Liver (tissue), 9 donors: ENCODE measurements around the gene STK39. TPM values are rescaled to one million over a fixed set of nuclear protein-coding genes. Genes with fewer than 3 reads are reported as not detected.

Experiments used
- DNase-seq: peaks from one replicate; pipeline ENCODE4 v3.0.0-alpha.2; 2017; ENCODE audit warnings: low spot score
- H3K27ac ChIP-seq, 2 donors: one replicate each; pipeline ENCODE4 v1.7.0; 2013; ENCODE audit warnings: inconsistent platforms in 2 of 2, low read length in 2 of 2, control low read depth in 1 of 2, low read depth in 1 of 2, mild to moderate bottlenecking in 1 of 2
- H3K27me3 ChIP-seq, 4 donors: one replicate each; pipeline versions ENCODE4 v1.6.1 to v1.7.0; 2013; ENCODE audit warnings: low read length in 3 of 4, inconsistent platforms in 1 of 4, mild to moderate bottlenecking in 1 of 4, moderate library complexity in 1 of 4; ENCODE audit not compliant: control insufficient read depth in 4 of 4, insufficient read depth in 4 of 4
- H3K36me3 ChIP-seq, 4 donors: one replicate each; pipeline versions ENCODE4 v1.6.1 to v1.7.0; 2013; ENCODE audit warnings: low read length in 3 of 4, mild to moderate bottlenecking in 3 of 4, low read depth in 1 of 4, moderate library complexity in 1 of 4; ENCODE audit not compliant: control insufficient read depth in 4 of 4, insufficient read depth in 3 of 4
- H3K4me1 ChIP-seq, 4 donors: one replicate each; pipeline versions ENCODE4 v1.6.1 to v1.7.0; 2013; ENCODE audit warnings: low read length in 3 of 4, mild to moderate bottlenecking in 3 of 4, moderate library complexity in 1 of 4; ENCODE audit not compliant: control insufficient read depth in 4 of 4, insufficient read depth in 4 of 4
- H3K4me3 ChIP-seq, 3 donors: one replicate each; pipeline versions ENCODE4 v1.6.1 to v1.7.0; 2013; ENCODE audit warnings: low read length in 3 of 3, control low read depth in 1 of 3, low read depth in 1 of 3, mild to moderate bottlenecking in 1 of 3
- H3K9ac ChIP-seq, 2 donors: one replicate each; pipeline ENCODE4 v1.7.0; 2013; ENCODE audit warnings: low read length in 2 of 2, mild to moderate bottlenecking in 2 of 2, moderate library complexity in 2 of 2, control low read depth in 1 of 2, low read depth in 1 of 2
- H3K9me3 ChIP-seq, 4 donors: one replicate each; pipeline versions ENCODE4 v1.6.1 to v1.7.0; 2013; ENCODE audit warnings: low read length in 3 of 4; ENCODE audit not compliant: control insufficient read depth in 4 of 4
- EGR1 ChIP-seq, 2 donors: IDR thresholded peaks; 2 replicates each; pipeline ENCODE4 v1.6.1; 2016 to 2018; ENCODE audit warnings: antibody characterized with exemption in 2 of 2, low read depth in 2 of 2
- FOXA1 ChIP-seq: IDR thresholded peaks from 2 replicates; pipeline ENCODE4 v1.6.1; 2016; ENCODE audit warnings: antibody characterized with exemption
- FOXA2 ChIP-seq: IDR thresholded peaks from 2 replicates; pipeline ENCODE4 v1.6.1; 2016; ENCODE audit warnings: antibody characterized with exemption
- GABPA ChIP-seq, 2 donors: IDR thresholded peaks in 1 of 2; conservative IDR thresholded peaks in 1 of 2; 2 replicates each; pipeline ENCODE4 v1.6.1; 2016; ENCODE audit warnings: antibody characterized with exemption in 2 of 2, mild to moderate bottlenecking in 1 of 2, moderate library complexity in 1 of 2
- HNF4A ChIP-seq, 2 donors: conservative IDR thresholded peaks; 2 replicates each; pipeline ENCODE4 v1.6.1; 2016; ENCODE audit warnings: antibody characterized with exemption in 2 of 2, mild to moderate bottlenecking in 2 of 2
- HNF4G ChIP-seq: IDR thresholded peaks from 2 replicates; pipeline ENCODE4 v1.6.1; 2016; ENCODE audit warnings: antibody characterized with exemption
- JUND ChIP-seq, 2 donors: IDR thresholded peaks; 2 replicates each; pipeline ENCODE4 v1.6.1; 2016; ENCODE audit warnings: antibody characterized with exemption in 2 of 2
- NR2F2 ChIP-seq: IDR thresholded peaks from 2 replicates; pipeline ENCODE4 v1.6.1; 2016; ENCODE audit warnings: antibody characterized with exemption
- RAD21 ChIP-seq, 2 donors: IDR thresholded peaks; 2 replicates each; pipeline ENCODE4 v1.6.1; 2016; ENCODE audit warnings: antibody characterized with exemption in 2 of 2, mild to moderate bottlenecking in 2 of 2
- RXRA ChIP-seq, 2 donors: IDR thresholded peaks; 2 replicates each; pipeline ENCODE4 v1.6.1; 2017 to 2018; ENCODE audit warnings: antibody characterized with exemption in 2 of 2, mild to moderate bottlenecking in 1 of 2
- SP1 ChIP-seq: IDR thresholded peaks from 2 replicates; pipeline ENCODE4 v1.6.1; 2018; ENCODE audit warnings: antibody characterized with exemption, mild to moderate bottlenecking
- TAF1 ChIP-seq: conservative IDR thresholded peaks from 2 replicates; pipeline ENCODE4 v1.6.1; 2016; ENCODE audit warnings: antibody characterized with exemption, mild to moderate bottlenecking
- YY1 ChIP-seq: IDR thresholded peaks from 2 replicates; pipeline ENCODE4 v1.6.1; 2016; ENCODE audit warnings: antibody characterized with exemption, mild to moderate bottlenecking
- polyA plus RNA-seq, 2 donors: library from polyadenylated mRNA; stranded (reverse) in 1 of 2; unstranded in 1 of 2; fragments of 200-250 nt in 1 of 2; fragments of >200 nt in 1 of 2; fragmentation: Nextera tagmentation in 1 of 2; extraction: Ambion mirVana in 1 of 2; gene quantifications; one replicate each; pipeline versions ENCODE4 v1.2.1 to v1.2.3, GENCODE V29; 2013 to 2015
- total RNA-seq, 2 donors: library from RNA; depleted of rRNA; stranded (reverse); fragments of >200 nt; gene quantifications; one replicate each; pipeline ENCODE4 v1.2.3, GENCODE V29; 2014
- TF ChIP-seq, protein P1 (sequence below): IDR thresholded peaks from 2 replicates; pipeline ENCODE4 v1.6.1; 2016; ENCODE audit warnings: antibody characterized with exemption
- TF ChIP-seq, protein P2 (sequence below): fragments of 150-350 bp; IDR thresholded peaks from 2 replicates; pipeline ENCODE4 v1.5.1; 2017; ENCODE audit warnings: improper control_type of control experiment, low read depth, low read length; ENCODE audit not compliant: missing input control
- TF ChIP-seq, protein P3 (sequence below): IDR thresholded peaks from 2 replicates; pipeline ENCODE4 v1.6.1; 2016; ENCODE audit warnings: antibody characterized with exemption
- TF ChIP-seq, protein P4 (sequence below): IDR thresholded peaks from 2 replicates; pipeline ENCODE4 v1.6.1; 2016; ENCODE audit warnings: antibody characterized with exemption
- TF ChIP-seq, protein P5 (sequence below): IDR thresholded peaks from 2 replicates; pipeline ENCODE4 v1.6.1; 2016; ENCODE audit warnings: antibody characterized with exemption, mild to moderate bottlenecking
- donor health status: healthy.
- donor health status: healthy.
- donor health status: healthy.
- donor health status: healthy.
- donor health status: healthy.

The STK39 gene
- total and polyA plus RNA-seq, 4 donors = 0.29 to 1.8 (median 0.73) TPM

DNA sequence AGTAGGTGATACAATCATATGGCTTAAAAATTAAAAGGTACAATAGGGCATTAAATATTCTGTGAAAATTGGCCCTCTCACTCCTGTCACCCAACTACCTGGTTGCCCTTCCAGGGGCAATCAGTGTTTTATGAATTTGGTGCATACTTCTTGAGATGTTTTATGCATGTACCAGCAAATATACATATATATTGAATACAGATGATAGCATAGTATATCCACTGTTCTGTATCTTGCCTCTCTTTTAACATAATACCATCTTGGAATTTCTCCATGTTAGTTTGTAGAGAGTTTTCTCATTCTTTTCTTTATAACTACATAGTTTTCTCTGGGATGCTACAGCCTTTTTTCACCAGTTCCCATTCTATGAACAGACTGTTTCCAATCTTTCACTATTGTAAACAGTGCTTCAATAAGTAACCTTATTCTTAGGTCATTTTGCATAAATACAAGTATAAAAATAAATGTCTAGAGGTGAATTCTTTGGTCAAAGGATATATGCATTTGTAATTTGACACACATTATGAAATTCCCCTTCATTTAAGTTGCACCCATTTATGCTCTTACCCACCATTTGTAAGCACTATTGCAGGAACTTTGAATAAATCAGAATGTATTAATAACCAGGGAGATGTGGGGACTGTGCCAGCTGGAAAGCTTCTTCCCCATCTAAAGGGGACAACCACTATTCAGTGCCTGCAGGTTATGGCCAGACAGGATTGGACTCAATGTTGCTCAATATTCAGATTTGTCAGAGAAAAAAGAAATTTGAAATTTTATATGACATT is 225.4 kb downstream of the STK39 start:
- TF ChIP-seq RAD21 (IDR thresholded peaks at IDR 0.05) = no peak
- no peak for TF ChIP-seq EGR1 (IDR thresholded peaks at IDR 0.05; ENCODE audit: low read depth in 2 of 2)
- no peak for TF ChIP-seq JUND (IDR thresholded peaks at IDR 0.05)
- TF ChIP-seq TAF1 = no peak
- no peak for TF ChIP-seq SP1
- TF ChIP-seq, protein P1, sequence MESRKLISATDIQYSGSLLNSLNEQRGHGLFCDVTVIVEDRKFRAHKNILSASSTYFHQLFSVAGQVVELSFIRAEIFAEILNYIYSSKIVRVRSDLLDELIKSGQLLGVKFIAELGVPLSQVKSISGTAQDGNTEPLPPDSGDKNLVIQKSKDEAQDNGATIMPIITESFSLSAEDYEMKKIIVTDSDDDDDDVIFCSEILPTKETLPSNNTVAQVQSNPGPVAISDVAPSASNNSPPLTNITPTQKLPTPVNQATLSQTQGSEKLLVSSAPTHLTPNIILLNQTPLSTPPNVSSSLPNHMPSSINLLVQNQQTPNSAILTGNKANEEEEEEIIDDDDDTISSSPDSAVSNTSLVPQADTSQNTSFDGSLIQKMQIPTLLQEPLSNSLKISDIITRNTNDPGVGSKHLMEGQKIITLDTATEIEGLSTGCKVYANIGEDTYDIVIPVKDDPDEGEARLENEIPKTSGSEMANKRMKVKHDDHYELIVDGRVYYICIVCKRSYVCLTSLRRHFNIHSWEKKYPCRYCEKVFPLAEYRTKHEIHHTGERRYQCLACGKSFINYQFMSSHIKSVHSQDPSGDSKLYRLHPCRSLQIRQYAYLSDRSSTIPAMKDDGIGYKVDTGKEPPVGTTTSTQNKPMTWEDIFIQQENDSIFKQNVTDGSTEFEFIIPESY = no peak
- TF ChIP-seq FOXA1 = no peak
- TF ChIP-seq, protein P2, sequence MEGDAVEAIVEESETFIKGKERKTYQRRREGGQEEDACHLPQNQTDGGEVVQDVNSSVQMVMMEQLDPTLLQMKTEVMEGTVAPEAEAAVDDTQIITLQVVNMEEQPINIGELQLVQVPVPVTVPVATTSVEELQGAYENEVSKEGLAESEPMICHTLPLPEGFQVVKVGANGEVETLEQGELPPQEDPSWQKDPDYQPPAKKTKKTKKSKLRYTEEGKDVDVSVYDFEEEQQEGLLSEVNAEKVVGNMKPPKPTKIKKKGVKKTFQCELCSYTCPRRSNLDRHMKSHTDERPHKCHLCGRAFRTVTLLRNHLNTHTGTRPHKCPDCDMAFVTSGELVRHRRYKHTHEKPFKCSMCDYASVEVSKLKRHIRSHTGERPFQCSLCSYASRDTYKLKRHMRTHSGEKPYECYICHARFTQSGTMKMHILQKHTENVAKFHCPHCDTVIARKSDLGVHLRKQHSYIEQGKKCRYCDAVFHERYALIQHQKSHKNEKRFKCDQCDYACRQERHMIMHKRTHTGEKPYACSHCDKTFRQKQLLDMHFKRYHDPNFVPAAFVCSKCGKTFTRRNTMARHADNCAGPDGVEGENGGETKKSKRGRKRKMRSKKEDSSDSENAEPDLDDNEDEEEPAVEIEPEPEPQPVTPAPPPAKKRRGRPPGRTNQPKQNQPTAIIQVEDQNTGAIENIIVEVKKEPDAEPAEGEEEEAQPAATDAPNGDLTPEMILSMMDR = no peak
- TF ChIP-seq, protein P3, sequence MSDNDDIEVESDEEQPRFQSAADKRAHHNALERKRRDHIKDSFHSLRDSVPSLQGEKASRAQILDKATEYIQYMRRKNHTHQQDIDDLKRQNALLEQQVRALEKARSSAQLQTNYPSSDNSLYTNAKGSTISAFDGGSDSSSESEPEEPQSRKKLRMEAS = no peak
- no peak for TF ChIP-seq YY1
- TF ChIP-seq HNF4G = no peak
- TF ChIP-seq RXRA (IDR thresholded peaks at IDR 0.05) = no peak
- TF ChIP-seq GABPA (IDR thresholded peaks at IDR 0.05 in 1 of 2, conservative IDR thresholded peaks at IDR 0.05 in 1 of 2) = no peak
- no peak for TF ChIP-seq FOXA2
- no peak for TF ChIP-seq HNF4A (conservative IDR thresholded peaks at IDR 0.05)
- TF ChIP-seq, protein P4, sequence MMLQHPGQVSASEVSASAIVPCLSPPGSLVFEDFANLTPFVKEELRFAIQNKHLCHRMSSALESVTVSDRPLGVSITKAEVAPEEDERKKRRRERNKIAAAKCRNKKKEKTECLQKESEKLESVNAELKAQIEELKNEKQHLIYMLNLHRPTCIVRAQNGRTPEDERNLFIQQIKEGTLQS = no peak
- no peak for TF ChIP-seq NR2F2
- TF ChIP-seq, protein P5, sequence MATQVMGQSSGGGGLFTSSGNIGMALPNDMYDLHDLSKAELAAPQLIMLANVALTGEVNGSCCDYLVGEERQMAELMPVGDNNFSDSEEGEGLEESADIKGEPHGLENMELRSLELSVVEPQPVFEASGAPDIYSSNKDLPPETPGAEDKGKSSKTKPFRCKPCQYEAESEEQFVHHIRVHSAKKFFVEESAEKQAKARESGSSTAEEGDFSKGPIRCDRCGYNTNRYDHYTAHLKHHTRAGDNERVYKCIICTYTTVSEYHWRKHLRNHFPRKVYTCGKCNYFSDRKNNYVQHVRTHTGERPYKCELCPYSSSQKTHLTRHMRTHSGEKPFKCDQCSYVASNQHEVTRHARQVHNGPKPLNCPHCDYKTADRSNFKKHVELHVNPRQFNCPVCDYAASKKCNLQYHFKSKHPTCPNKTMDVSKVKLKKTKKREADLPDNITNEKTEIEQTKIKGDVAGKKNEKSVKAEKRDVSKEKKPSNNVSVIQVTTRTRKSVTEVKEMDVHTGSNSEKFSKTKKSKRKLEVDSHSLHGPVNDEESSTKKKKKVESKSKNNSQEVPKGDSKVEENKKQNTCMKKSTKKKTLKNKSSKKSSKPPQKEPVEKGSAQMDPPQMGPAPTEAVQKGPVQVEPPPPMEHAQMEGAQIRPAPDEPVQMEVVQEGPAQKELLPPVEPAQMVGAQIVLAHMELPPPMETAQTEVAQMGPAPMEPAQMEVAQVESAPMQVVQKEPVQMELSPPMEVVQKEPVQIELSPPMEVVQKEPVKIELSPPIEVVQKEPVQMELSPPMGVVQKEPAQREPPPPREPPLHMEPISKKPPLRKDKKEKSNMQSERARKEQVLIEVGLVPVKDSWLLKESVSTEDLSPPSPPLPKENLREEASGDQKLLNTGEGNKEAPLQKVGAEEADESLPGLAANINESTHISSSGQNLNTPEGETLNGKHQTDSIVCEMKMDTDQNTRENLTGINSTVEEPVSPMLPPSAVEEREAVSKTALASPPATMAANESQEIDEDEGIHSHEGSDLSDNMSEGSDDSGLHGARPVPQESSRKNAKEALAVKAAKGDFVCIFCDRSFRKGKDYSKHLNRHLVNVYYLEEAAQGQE = no peak

More for the DNA sequence above, 225.4 kb downstream of the STK39 start:
- Histone ChIP-seq H3K36me3 (no peaks in the 10 kb centered on the region), H3K27me3 (no peaks in the 10 kb centered on the region), H3K27ac (no peak overlapping the region), H3K4me3 (no peak overlapping the region), H3K4me1 (no peaks in the 10 kb centered on the region), H3K9me3 (no peaks in the 10 kb centered on the region), H3K9ac (no peak overlapping the region)
- DNase-seq = no peak
